ENCODE data around the gene NDUFA7.

DNA sequence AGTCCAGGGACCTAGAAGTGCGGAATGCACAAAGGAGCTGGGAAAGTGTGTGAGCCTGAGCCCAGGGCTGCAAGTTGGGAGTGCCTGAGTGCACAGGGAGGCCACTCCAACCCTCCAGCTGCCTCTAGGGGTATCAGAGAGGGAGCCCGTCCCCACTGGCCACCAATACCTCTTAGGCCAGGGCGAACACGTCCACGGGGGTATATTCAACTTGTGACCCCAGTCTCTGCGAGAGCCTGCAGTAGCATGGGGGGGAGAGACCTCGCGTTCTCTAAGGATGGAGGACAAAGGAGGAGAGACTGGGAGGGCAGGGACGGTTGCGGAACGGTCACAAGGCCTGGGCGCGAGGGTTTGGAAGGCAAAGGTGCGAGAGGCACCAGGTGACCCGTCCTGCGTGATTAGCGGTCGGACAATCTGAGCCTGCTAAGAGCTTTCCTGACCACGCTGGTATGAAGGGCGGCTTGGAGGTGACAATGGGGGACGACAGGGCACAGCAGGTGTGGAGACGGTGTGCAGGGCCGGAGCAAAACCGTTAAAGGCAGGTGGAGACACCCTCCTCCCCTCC is 13.7 kb downstream of the NDUFA7 start:
- TF ChIP-seq, protein P1, sequence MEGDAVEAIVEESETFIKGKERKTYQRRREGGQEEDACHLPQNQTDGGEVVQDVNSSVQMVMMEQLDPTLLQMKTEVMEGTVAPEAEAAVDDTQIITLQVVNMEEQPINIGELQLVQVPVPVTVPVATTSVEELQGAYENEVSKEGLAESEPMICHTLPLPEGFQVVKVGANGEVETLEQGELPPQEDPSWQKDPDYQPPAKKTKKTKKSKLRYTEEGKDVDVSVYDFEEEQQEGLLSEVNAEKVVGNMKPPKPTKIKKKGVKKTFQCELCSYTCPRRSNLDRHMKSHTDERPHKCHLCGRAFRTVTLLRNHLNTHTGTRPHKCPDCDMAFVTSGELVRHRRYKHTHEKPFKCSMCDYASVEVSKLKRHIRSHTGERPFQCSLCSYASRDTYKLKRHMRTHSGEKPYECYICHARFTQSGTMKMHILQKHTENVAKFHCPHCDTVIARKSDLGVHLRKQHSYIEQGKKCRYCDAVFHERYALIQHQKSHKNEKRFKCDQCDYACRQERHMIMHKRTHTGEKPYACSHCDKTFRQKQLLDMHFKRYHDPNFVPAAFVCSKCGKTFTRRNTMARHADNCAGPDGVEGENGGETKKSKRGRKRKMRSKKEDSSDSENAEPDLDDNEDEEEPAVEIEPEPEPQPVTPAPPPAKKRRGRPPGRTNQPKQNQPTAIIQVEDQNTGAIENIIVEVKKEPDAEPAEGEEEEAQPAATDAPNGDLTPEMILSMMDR (conservative IDR thresholded peaks at IDR 0.05 in 1 of 2, IDR thresholded peaks at IDR 0.05 in 1 of 2; ENCODE audit: low read depth in 1 of 2, low read length in 2 of 2) = no peak
- no peak for TF ChIP-seq EZH2 (IDR thresholded peaks at IDR 0.05; ENCODE audit: low read length, missing control alignments)

All from fibroblast of lung (primary cell).